ENCODE data around the gene FAM180B. TPM values are rescaled to one million over a fixed set of nuclear protein-coding genes. Genes with fewer than 3 reads are reported as not detected.

FAM180B gene
- total and polyA plus RNA-seq, 2 of the 4 experiments (the other 2 are of a cell fraction), result not detected

DNA sequence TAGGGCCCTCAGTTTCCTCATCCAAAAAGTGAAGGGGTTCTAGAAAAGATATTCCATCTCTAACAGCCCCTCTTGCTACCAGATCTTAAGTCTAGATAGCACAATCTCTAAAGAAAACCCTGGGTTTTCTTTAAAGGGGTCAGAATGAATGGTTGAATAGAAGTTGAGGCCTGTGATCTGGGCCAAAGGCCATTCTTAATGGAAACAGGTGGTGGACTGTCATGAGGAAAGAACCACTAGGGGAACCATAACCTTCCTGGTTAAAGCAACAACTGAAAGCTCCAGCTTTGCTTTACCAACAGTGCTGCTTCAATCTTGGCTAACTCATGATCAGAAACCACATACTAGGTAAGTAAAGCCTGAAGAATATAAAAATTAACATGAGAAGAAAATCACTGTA, 35.4 kb upstream of the FAM180B start:
- CTCF ChIA-PET, result interaction anchor here (0.6 to 1.9 kb wide), 3 partner anchors 21 to 68 kb away, joined by 3 to 7 read pairs (median 4); no protein-coding TSS in a partner anchor
- no peaks in the 10 kb centered on the region for H3K36me3 ChIP-seq (ENCODE audit: control insufficient read depth, insufficient read depth, low read length)
- POLR2A ChIA-PET (ENCODE audit: unreplicated experiment), result no interaction called here
- H2AFZ ChIP-seq (replicated peaks; ENCODE audit: low read length, poor library complexity), result no peak overlapping the region
- H3K4me1 ChIP-seq (ENCODE audit: control insufficient read depth, insufficient read depth, low read length), result peaks cover 3% of the 10 kb centered on the region
- H3K18ac ChIP-seq (ENCODE audit: low read depth, low read length), result no peak overlapping the region
- TSS peak; percentile 25 for BruUV-seq (replicated peaks)
- ATAC-seq (ENCODE audit: low read depth) (no peak), DNase-seq (peak; percentile 48)
- peaks cover 63% of the 10 kb centered on the region for H4K20me1 ChIP-seq (ENCODE audit: insufficient read depth, low read length)
- H2BK120ac ChIP-seq (ENCODE audit: low read depth, low read length), result no peak overlapping the region
- H3K56ac ChIP-seq (ENCODE audit: extremely low read depth, insufficient read depth, low read length), result no peak overlapping the region
- H4K5ac ChIP-seq (ENCODE audit: low read depth, low read length), result no peak overlapping the region
- no peak overlapping the region for H2BK5ac ChIP-seq (ENCODE audit: low read depth, low read length, poor library complexity, severe bottlenecking)
- dilution Hi-C loops (cut with HindIII; ENCODE audit: low sequenced_read_pairs, unreplicated experiment), result no loop called here
- TF ChIP-seq MAFK (IDR thresholded peaks at IDR 0.05; ENCODE audit: low read depth, low read length), result no peak
- TF ChIP-seq, protein P1, sequence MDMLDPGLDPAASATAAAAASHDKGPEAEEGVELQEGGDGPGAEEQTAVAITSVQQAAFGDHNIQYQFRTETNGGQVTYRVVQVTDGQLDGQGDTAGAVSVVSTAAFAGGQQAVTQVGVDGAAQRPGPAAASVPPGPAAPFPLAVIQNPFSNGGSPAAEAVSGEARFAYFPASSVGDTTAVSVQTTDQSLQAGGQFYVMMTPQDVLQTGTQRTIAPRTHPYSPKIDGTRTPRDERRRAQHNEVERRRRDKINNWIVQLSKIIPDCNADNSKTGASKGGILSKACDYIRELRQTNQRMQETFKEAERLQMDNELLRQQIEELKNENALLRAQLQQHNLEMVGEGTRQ (IDR thresholded peaks at IDR 0.05; ENCODE audit: low read depth, low read length), result no peak
- TF ChIP-seq MAZ (IDR thresholded peaks at IDR 0.05; ENCODE audit: borderline replicate concordance, low read depth, low read length), result no peak
- TF ChIP-seq RFX5 (IDR thresholded peaks at IDR 0.05; ENCODE audit: low read depth, low read length), result no peak
- TF ChIP-seq RAD21 (IDR thresholded peaks at IDR 0.05; ENCODE audit: low read length), result peak; percentile 43
- TF ChIP-seq FOS (IDR thresholded peaks at IDR 0.05; ENCODE audit: low read depth, low read length), result no peak
- TF ChIP-seq SMC3 (IDR thresholded peaks at IDR 0.05; ENCODE audit: low read depth, low read length), result peak; percentile 17; the same call in 1 of the 2 replicates
- TF ChIP-seq CEBPB (IDR thresholded peaks at IDR 0.05; ENCODE audit: low read depth, low read length), result no peak
- TF ChIP-seq CHD1 (IDR thresholded peaks at IDR 0.05; ENCODE audit: low read depth, low read length), result no peak
- no peak for TF ChIP-seq RCOR1 (IDR thresholded peaks at IDR 0.05; ENCODE audit: insufficient replicate concordance, low read length)
- TF ChIP-seq, protein P2, sequence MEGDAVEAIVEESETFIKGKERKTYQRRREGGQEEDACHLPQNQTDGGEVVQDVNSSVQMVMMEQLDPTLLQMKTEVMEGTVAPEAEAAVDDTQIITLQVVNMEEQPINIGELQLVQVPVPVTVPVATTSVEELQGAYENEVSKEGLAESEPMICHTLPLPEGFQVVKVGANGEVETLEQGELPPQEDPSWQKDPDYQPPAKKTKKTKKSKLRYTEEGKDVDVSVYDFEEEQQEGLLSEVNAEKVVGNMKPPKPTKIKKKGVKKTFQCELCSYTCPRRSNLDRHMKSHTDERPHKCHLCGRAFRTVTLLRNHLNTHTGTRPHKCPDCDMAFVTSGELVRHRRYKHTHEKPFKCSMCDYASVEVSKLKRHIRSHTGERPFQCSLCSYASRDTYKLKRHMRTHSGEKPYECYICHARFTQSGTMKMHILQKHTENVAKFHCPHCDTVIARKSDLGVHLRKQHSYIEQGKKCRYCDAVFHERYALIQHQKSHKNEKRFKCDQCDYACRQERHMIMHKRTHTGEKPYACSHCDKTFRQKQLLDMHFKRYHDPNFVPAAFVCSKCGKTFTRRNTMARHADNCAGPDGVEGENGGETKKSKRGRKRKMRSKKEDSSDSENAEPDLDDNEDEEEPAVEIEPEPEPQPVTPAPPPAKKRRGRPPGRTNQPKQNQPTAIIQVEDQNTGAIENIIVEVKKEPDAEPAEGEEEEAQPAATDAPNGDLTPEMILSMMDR (conservative IDR thresholded peaks at IDR 0.05; ENCODE audit: low read depth, low read length), result peak; percentile 32; the same call in 1 of the 2 replicates
- TF ChIP-seq, protein P3, sequence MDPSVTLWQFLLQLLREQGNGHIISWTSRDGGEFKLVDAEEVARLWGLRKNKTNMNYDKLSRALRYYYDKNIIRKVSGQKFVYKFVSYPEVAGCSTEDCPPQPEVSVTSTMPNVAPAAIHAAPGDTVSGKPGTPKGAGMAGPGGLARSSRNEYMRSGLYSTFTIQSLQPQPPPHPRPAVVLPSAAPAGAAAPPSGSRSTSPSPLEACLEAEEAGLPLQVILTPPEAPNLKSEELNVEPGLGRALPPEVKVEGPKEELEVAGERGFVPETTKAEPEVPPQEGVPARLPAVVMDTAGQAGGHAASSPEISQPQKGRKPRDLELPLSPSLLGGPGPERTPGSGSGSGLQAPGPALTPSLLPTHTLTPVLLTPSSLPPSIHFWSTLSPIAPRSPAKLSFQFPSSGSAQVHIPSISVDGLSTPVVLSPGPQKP (IDR thresholded peaks at IDR 0.05; ENCODE audit: borderline replicate concordance, low read depth, low read length), result no peak
- no peak for TF ChIP-seq POLR2A (IDR thresholded peaks at IDR 0.05; ENCODE audit: low read depth, low read length)
- no peak for TF ChIP-seq BHLHE40 (IDR thresholded peaks at IDR 0.05; ENCODE audit: low read depth, low read length)
- no peak for TF ChIP-seq NFE2L2 (IDR thresholded peaks at IDR 0.05; ENCODE audit: low read depth, low read length)
- TF ChIP-seq MXI1 (IDR thresholded peaks at IDR 0.05; ENCODE audit: borderline replicate concordance, low read depth, low read length), result no peak
- H4K8ac ChIP-seq (ENCODE audit: low read depth in 2 of 2, low read length in 2 of 2), result no peak overlapping the region
- H3K27me3 ChIP-seq (ENCODE audit: control insufficient read depth, insufficient read depth, low read length), result no peaks in the 10 kb centered on the region
- no peak overlapping the region for H3K23ac ChIP-seq (ENCODE audit: low read depth, low read length)
- H2AK5ac ChIP-seq (ENCODE audit: low read depth, low read length), result no peak overlapping the region
- no peak overlapping the region for H4K91ac ChIP-seq (ENCODE audit: insufficient read depth, low read depth, low read length)
- H3K4me2 ChIP-seq (ENCODE audit: low read depth, low read length), result peak overlapping the region; percentile 100
- H3K4ac ChIP-seq (ENCODE audit: low read depth, low read length), result no peak overlapping the region
- no peak overlapping the region for H2BK15ac ChIP-seq (ENCODE audit: low read depth, low read length)
- no peaks in the 10 kb centered on the region for H3K9me3 ChIP-seq (ENCODE audit: control insufficient read depth, insufficient read depth, low read length)
- intact Hi-C loops (cut with micrococcal nuclease), result no loop called here
- no peak overlapping the region for H2AK9ac ChIP-seq (replicated peaks; ENCODE audit: low read depth, low read length, poor library complexity)
- in situ Hi-C loops (cut with MboI; ENCODE audit: low sequenced_read_pairs), result no loop called here
- H3K27ac ChIP-seq (ENCODE audit: insufficient read depth, low read length), result no peak overlapping the region
- no peak overlapping the region for H2BK20ac ChIP-seq (ENCODE audit: low read depth, low read length)
- H3K9ac ChIP-seq (ENCODE audit: low read depth, low read length), result no peak overlapping the region
- H3K4me3 ChIP-seq (ENCODE audit: insufficient read depth, low read depth, low read length), result no peak overlapping the region
- H3K14ac ChIP-seq (replicated peaks; ENCODE audit: low read depth, low read length), result no peak overlapping the region
- peaks cover 6% of the 10 kb centered on the region for H3K9me1 ChIP-seq (ENCODE audit: insufficient read depth, low read length)
- H3K79me1 ChIP-seq (ENCODE audit: low read depth in 1 of 2, low read length in 2 of 2), result peaks cover 0 to 48% of the 10 kb centered on the region in 2 experiments; a peak in 2 of 4 replicates
